H9 (cell line): Measurements from ENCODE around the gene BDH1. TPM values are rescaled to one million over a fixed set of nuclear protein-coding genes. Genes with fewer than 3 reads are reported as not detected.

Experiments used
- DNase-seq: peaks from one replicate; pipeline ENCODE4 v3.0.0-alpha.2; 2017
- H2AFZ ChIP-seq: one replicate; pipeline ENCODE4 v1.6.1; 2013; ENCODE audit warnings: mild to moderate bottlenecking, low read length, control low read depth, moderate library complexity
- H2AK5ac ChIP-seq: 2 replicates; pipeline ENCODE4 v1.6.1; 2013; ENCODE audit warnings: low read length, control low read depth, mixed read lengths; ENCODE audit not compliant: insufficient read length
- H2BK120ac ChIP-seq: one replicate; pipeline ENCODE4 v1.6.1; 2013; ENCODE audit warnings: low read depth, mild to moderate bottlenecking, low read length, control low read depth, inconsistent platforms; ENCODE audit not compliant: poor library complexity, severe bottlenecking
- H2BK12ac ChIP-seq: 2 replicates; pipeline ENCODE4 v1.6.1; 2013; ENCODE audit warnings: low read length, control low read depth, mixed read lengths, low read depth; ENCODE audit not compliant: insufficient read length
- H2BK15ac ChIP-seq: 2 replicates; pipeline ENCODE4 v1.6.1; 2013; ENCODE audit warnings: low read depth, low read length, control low read depth
- H2BK20ac ChIP-seq: one replicate; pipeline ENCODE4 v1.6.1; 2013; ENCODE audit warnings: low read depth, mild to moderate bottlenecking, low read length, control low read depth, inconsistent platforms; ENCODE audit not compliant: poor library complexity, severe bottlenecking
- H2BK5ac ChIP-seq: 2 replicates; pipeline ENCODE4 v1.6.1; 2013; ENCODE audit warnings: low read length, control low read depth, mixed read lengths; ENCODE audit not compliant: insufficient read length
- H3K14ac ChIP-seq: 2 replicates; pipeline ENCODE4 v1.6.1; 2013; ENCODE audit warnings: low read length, control low read depth; ENCODE audit not compliant: insufficient read depth
- H3K18ac ChIP-seq: 2 replicates; pipeline ENCODE4 v1.6.1; 2013; ENCODE audit warnings: low read depth, mild to moderate bottlenecking, mixed read lengths, low read length, control low read depth; ENCODE audit not compliant: insufficient read length
- H3K23ac ChIP-seq: 2 replicates; pipeline ENCODE4 v1.6.1; 2013; ENCODE audit warnings: low read length, control low read depth, mixed read lengths, low read depth; ENCODE audit not compliant: insufficient read length
- H3K23me2 ChIP-seq: 2 replicates; pipeline ENCODE4 v1.6.1; 2013; ENCODE audit warnings: low read depth, mild to moderate bottlenecking, mixed read lengths, low read length, control low read depth; ENCODE audit not compliant: insufficient read length, poor library complexity, severe bottlenecking
- H3K27ac ChIP-seq: 2 replicates; pipeline ENCODE4 v1.5.1; 2013; ENCODE audit warnings: low read length, control low read depth, mixed read lengths, low read depth; ENCODE audit not compliant: insufficient read length
- H3K27me3 ChIP-seq: 2 replicates; pipeline ENCODE4 v1.6.1; 2013; ENCODE audit warnings: low read length, control low read depth, inconsistent platforms; ENCODE audit not compliant: insufficient read depth
- H3K4ac ChIP-seq: 2 replicates; pipeline ENCODE4 v1.6.1; 2013; ENCODE audit warnings: low read depth, mild to moderate bottlenecking, control low read depth, inconsistent platforms, low read length, moderate library complexity
- H3K4me1 ChIP-seq: 2 replicates; pipeline ENCODE4 v1.6.1; 2013; ENCODE audit warnings: low read length, control low read depth, inconsistent platforms; ENCODE audit not compliant: insufficient read depth
- H3K4me2 ChIP-seq: 2 replicates; pipeline ENCODE4 v1.6.1; 2013; ENCODE audit warnings: low read length, control low read depth, mixed read lengths; ENCODE audit not compliant: insufficient read length, insufficient read depth
- H3K56ac ChIP-seq: 2 replicates; pipeline ENCODE4 v1.6.1; 2013; ENCODE audit warnings: low read depth, mild to moderate bottlenecking, mixed read lengths, low read length, control low read depth; ENCODE audit not compliant: insufficient read length
- H3K79me1 ChIP-seq: 2 replicates; pipeline ENCODE4 v1.6.1; 2013; ENCODE audit warnings: low read depth, mild to moderate bottlenecking, moderate library complexity, low read length, control low read depth, inconsistent platforms; ENCODE audit not compliant: insufficient read depth, poor library complexity, severe bottlenecking
- H3K79me2 ChIP-seq: 2 replicates; pipeline ENCODE4 v1.6.1; 2013; ENCODE audit warnings: low read length, control low read depth, inconsistent platforms; ENCODE audit not compliant: insufficient read depth
- H3K9ac ChIP-seq: 2 replicates; pipeline ENCODE4 v1.6.1; 2013; ENCODE audit warnings: low read length, control low read depth, mixed read lengths; ENCODE audit not compliant: insufficient read length; ENCODE audit errors: extremely low read depth
- H3K9me3 ChIP-seq: one replicate; pipeline ENCODE4 v1.6.1; 2013; ENCODE audit warnings: low read depth, low read length, inconsistent platforms; ENCODE audit not compliant: control insufficient read depth
- H3T11ph ChIP-seq: one replicate; pipeline ENCODE4 v1.6.1; 2013; ENCODE audit warnings: mild to moderate bottlenecking, low read length, control low read depth, inconsistent platforms
- H4K20me1 ChIP-seq: one replicate; pipeline ENCODE4 v1.6.1; 2013; ENCODE audit not compliant: control insufficient read depth, insufficient read length, insufficient read depth
- H4K5ac ChIP-seq: 2 replicates; pipeline ENCODE4 v1.6.1; 2013; ENCODE audit warnings: low read depth, mild to moderate bottlenecking, mixed read lengths, low read length, control low read depth; ENCODE audit not compliant: insufficient read length
- H4K8ac ChIP-seq: replicated peaks from 2 replicates; pipeline ENCODE4 v1.6.1; 2013; ENCODE audit warnings: low read length, control low read depth, mixed read lengths, low read depth; ENCODE audit not compliant: insufficient read length
- H4K91ac ChIP-seq: 2 replicates; pipeline ENCODE4 v1.6.1; 2013; ENCODE audit warnings: low read depth, mild to moderate bottlenecking, moderate library complexity, mixed read lengths, low read length, control low read depth; ENCODE audit not compliant: insufficient read length
- H3K27ac Mint-ChIP-seq, 3 experiments: 2 replicates in 2 of 3; 3 replicates in 1 of 3; pipeline ENCODE4 v1.8.0; 2020 to 2021; ENCODE audit warnings: mixed read lengths in 3 of 3, mild to moderate bottlenecking in 1 of 3, moderate library complexity in 1 of 3
- H3K27me3 Mint-ChIP-seq: 2 replicates; pipeline ENCODE4 v1.8.0; 2021; ENCODE audit warnings: low read depth, mild to moderate bottlenecking, moderate library complexity, mixed read lengths
- H3K36me3 Mint-ChIP-seq, 3 experiments: 2 replicates in 2 of 3; 3 replicates in 1 of 3; pipeline ENCODE4 v1.8.0; 2020 to 2021; ENCODE audit warnings: low read depth in 3 of 3, mixed read lengths in 3 of 3; ENCODE audit not compliant: insufficient read depth in 1 of 3
- H3K4me1 Mint-ChIP-seq, 2 experiments: 2 replicates each; pipeline ENCODE4 v1.8.0; 2020; ENCODE audit warnings: mixed read lengths in 2 of 2
- H3K4me3 Mint-ChIP-seq, 2 experiments: 2 replicates in 1 of 2; 3 replicates in 1 of 2; pipeline ENCODE4 v1.8.0; 2020 to 2021; ENCODE audit warnings: mild to moderate bottlenecking in 2 of 2, mixed read lengths in 2 of 2, moderate library complexity in 1 of 2
- H3K9me3 Mint-ChIP-seq, 2 experiments: 2 replicates in 1 of 2; 3 replicates in 1 of 2; pipeline ENCODE4 v1.8.0; 2020; ENCODE audit warnings: mild to moderate bottlenecking in 2 of 2, mixed read lengths in 2 of 2, moderate library complexity in 1 of 2
- CTCF ChIP-seq: fragments of 200-600 bp; sonication (generic); conservative IDR thresholded peaks from 3 replicates; pipeline ENCODE4 v1.8.0; 2021; ENCODE audit warnings: antibody characterized with exemption, mild to moderate bottlenecking
- WGBS: extraction: QIAGEN DNeasy Blood & Tissue Kit; methylation state at CpG from one replicate; pipeline ENCODE4 v1.1.7; 2013; ENCODE audit warnings: missing lambda C conversion rate, low lambda C conversion rate, mixed read lengths; ENCODE audit not compliant: insufficient read length; ENCODE audit errors: extremely low coverage; 5-methylcytosine and 5-hydroxymethylcytosine counted together
- total RNA-seq: library from RNA; stranded (reverse); gene quantifications from 2 replicates; pipeline ENCODE4 v1.2.1, GENCODE V29; 2021

The BDH1 gene
- total RNA-seq, 1 experiment from 2014 or later, result 23.8 TPM

- peaks cover 5% of the 10 kb centered on the region; the same call in 1 of the 2 replicates for H3K4me1 ChIP-seq
- H3K9ac ChIP-seq, result no peak overlapping the region
- no peak overlapping the region for H3K56ac ChIP-seq
- Mint-ChIP-seq H3K27me3 (peaks cover 24% of the 10 kb centered on the region), H3K36me3 (peaks cover 8 to 20% (median 9%) of the 10 kb centered on the region in 3 experiments; a peak in 6 of 7 replicates), H3K4me1 (peaks cover 47 to 61% of the 10 kb centered on the region in 2 experiments), H3K4me3 (no peak overlapping the region; a peak in 1 of 5 replicates), H3K9me3 (no peaks in the 10 kb centered on the region), H3K27ac (peak overlapping the region in 2 of 3 experiments; percentile 30 to 88; a peak in 3 of 7 replicates)
- no peak overlapping the region for H3T11ph ChIP-seq
- no peaks in the 10 kb centered on the region for H4K20me1 ChIP-seq
- H2BK15ac ChIP-seq, result no peak overlapping the region
- no peak overlapping the region for H3K27ac ChIP-seq
- peak; percentile 80 for DNase-seq
- H3K79me2 ChIP-seq, result no peaks in the 10 kb centered on the region
- no peak overlapping the region for H3K23ac ChIP-seq
- WGBS, result no CpG with 5 or more reads among the region's 11 CpGs
- H2AK5ac ChIP-seq, result no peak overlapping the region
- H2BK12ac ChIP-seq, result no peak overlapping the region
- no peak overlapping the region for H3K4ac ChIP-seq
- H4K8ac ChIP-seq, result no peak overlapping the region
- H4K5ac ChIP-seq, result no peak overlapping the region
- no peaks in the 10 kb centered on the region for H3K23me2 ChIP-seq
- no peaks in the 10 kb centered on the region; the same call in 1 of the 2 replicates for H3K27me3 ChIP-seq
- H2BK20ac ChIP-seq, result no peak overlapping the region
- H3K4me2 ChIP-seq, result no peak overlapping the region
- no peak overlapping the region for H2BK120ac ChIP-seq
- peak; percentile 55 for TF ChIP-seq CTCF
- H3K18ac ChIP-seq, result no peak overlapping the region
- no peaks in the 10 kb centered on the region for H3K9me3 ChIP-seq
- no peak overlapping the region for H2BK5ac ChIP-seq
- no peak overlapping the region for H3K14ac ChIP-seq
- H2AFZ ChIP-seq, result no peak overlapping the region
- no peak overlapping the region for H4K91ac ChIP-seq
- no peaks in the 10 kb centered on the region for H3K79me1 ChIP-seq
Measured at GRCh38 chr3:197547306-197548011, 8.3 kb downstream of the BDH1 start.
